Fibroblast of lung (primary cell): Measurements from ENCODE around the gene RSAD1.
A peak's percentile ranks its signal among the peaks of the same experiment; 100 is the strongest.
"Not testable (repeated sequence)": the region's sequence is repeated elsewhere in the genome, so short reads cannot be mapped to it uniquely, and the experiment has no call there.

Experiments used
- EZH2 ChIP-seq: IDR thresholded peaks from 2 replicates; pipeline ENCODE4 v1.5.1; 2012; ENCODE audit warnings: low read length, control low read depth, mild to moderate bottlenecking; ENCODE audit errors: missing control alignments
- TF ChIP-seq, protein P1 (sequence below), 2 donors: IDR thresholded peaks in 1 of 2; conservative IDR thresholded peaks in 1 of 2; 1 replicate in 1 of 2; 2 replicates in 1 of 2; pipeline ENCODE4 v1.5.1; 2011 to 2012; ENCODE audit warnings: low read length in 2 of 2, control low read depth in 1 of 2, inconsistent platforms in 1 of 2, low read depth in 1 of 2, mild to moderate bottlenecking in 1 of 2

DNA sequence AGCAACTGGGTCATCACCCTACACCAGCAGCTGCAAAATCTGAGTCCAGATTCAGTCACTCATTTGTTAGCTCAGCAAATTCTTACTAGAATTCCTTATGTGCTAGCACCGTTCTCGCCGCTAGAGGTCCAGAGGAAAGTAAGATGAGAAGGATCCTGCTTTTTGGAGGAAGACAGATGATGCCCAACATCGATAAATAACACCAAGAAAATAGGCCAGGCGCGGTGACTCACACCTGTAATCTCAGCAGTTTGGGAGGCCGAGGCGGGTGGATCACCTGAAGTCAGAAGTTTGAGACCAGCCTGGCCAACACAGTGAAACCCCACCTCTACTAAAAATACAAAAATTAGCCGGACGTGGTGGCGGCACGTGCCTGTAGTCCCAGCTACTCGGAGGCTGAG lies 5.9 kb upstream of the RSAD1 start:
- TF ChIP-seq, protein P1, sequence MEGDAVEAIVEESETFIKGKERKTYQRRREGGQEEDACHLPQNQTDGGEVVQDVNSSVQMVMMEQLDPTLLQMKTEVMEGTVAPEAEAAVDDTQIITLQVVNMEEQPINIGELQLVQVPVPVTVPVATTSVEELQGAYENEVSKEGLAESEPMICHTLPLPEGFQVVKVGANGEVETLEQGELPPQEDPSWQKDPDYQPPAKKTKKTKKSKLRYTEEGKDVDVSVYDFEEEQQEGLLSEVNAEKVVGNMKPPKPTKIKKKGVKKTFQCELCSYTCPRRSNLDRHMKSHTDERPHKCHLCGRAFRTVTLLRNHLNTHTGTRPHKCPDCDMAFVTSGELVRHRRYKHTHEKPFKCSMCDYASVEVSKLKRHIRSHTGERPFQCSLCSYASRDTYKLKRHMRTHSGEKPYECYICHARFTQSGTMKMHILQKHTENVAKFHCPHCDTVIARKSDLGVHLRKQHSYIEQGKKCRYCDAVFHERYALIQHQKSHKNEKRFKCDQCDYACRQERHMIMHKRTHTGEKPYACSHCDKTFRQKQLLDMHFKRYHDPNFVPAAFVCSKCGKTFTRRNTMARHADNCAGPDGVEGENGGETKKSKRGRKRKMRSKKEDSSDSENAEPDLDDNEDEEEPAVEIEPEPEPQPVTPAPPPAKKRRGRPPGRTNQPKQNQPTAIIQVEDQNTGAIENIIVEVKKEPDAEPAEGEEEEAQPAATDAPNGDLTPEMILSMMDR (conservative IDR thresholded peaks at IDR 0.05 in 1 of 2, IDR thresholded peaks at IDR 0.05 in 1 of 2; ENCODE audit: low read depth in 1 of 2, low read length in 2 of 2) = peak; percentile 20 to 49
- not testable (repeated sequence) for TF ChIP-seq EZH2
